ENCODE data around the gene MAN1A1.

Gene MAN1A1

GRCh38 chr6:119311514-119312142 lies 37.9 kb downstream of the MAN1A1 start:
- DNase-seq (ENCODE audit: low spot score) = no peak
- in situ Hi-C loops (cut with MboI; ENCODE audit: low pct_unique_long_range_greater_than_20kb, low sequenced_read_pairs, unreplicated experiment) = no loop called here
- TF ChIP-seq, protein P1, sequence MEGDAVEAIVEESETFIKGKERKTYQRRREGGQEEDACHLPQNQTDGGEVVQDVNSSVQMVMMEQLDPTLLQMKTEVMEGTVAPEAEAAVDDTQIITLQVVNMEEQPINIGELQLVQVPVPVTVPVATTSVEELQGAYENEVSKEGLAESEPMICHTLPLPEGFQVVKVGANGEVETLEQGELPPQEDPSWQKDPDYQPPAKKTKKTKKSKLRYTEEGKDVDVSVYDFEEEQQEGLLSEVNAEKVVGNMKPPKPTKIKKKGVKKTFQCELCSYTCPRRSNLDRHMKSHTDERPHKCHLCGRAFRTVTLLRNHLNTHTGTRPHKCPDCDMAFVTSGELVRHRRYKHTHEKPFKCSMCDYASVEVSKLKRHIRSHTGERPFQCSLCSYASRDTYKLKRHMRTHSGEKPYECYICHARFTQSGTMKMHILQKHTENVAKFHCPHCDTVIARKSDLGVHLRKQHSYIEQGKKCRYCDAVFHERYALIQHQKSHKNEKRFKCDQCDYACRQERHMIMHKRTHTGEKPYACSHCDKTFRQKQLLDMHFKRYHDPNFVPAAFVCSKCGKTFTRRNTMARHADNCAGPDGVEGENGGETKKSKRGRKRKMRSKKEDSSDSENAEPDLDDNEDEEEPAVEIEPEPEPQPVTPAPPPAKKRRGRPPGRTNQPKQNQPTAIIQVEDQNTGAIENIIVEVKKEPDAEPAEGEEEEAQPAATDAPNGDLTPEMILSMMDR (IDR thresholded peaks at IDR 0.05; ENCODE audit: extremely low read depth, insufficient read depth, missing control alignments) = no peak

DNA sequence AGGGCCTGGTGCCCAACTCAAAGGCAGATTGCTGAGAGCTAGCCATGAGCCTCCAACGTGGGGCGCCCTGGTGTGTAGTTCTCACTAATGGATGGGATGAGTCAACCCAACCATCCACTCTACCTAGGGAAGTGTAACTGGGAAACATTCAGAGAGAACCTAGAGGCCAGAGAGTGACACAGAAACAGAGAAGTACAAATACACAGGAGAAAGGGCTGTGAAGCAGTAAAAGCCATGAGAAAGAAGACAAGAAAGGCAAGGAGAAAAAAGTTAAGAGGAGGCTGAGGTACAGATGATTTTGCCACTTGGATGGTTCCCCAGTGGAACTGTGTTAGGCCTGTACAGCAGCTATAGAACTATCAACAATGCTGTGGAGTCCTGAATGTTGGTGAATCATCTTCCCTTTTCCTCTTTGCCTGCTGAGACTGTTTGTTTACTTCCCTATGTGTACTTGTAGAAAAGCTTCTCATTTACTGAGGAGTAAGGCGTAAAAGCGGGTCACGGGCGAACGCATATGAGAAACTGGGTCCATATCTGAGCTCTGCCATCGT lies 39.0 kb downstream of the MAN1A1 start:
- TF ChIP-seq, protein P1 (IDR thresholded peaks at IDR 0.05; ENCODE audit: extremely low read depth, insufficient read depth, missing control alignments) = no peak
- no peak for DNase-seq (ENCODE audit: low spot score)
- in situ Hi-C loops (cut with MboI; ENCODE audit: low pct_unique_long_range_greater_than_20kb, low sequenced_read_pairs, unreplicated experiment) = no loop called here

DNA sequence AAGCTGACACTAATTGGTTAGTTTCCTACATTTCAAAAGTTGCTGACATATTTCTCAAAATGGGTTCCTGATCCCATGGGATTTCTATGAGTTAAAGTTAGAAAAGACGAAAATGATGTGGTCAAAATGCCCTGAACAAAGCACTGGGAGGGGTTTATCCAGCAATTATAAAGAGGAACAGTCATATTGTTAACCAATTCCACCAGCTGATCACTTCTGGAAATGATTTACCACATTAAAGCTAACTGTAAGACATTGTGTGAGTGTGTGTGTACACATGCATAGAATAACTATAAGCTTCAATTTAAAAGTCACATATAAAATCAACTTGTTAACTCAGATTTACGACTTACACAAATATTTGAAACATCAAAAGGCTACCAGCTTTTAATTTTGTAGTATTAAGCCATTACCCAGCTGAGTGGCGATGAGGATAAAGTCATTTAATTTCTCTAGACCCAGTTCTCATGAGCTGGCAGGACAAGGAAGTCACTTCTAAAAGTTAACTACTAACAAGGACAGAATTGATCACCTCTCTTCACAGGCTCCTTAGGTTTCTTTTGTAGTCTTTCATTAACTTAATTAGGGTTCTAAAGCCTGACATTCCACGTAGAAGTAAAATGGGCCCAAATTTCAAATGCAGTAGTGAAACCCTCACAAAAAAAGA lies 40.4 kb downstream of the MAN1A1 start:
- TF ChIP-seq, protein P1 (IDR thresholded peaks at IDR 0.05; ENCODE audit: extremely low read depth, insufficient read depth, missing control alignments) = no peak
- no peak for DNase-seq (ENCODE audit: low spot score)
- in situ Hi-C loops (cut with MboI; ENCODE audit: low pct_unique_long_range_greater_than_20kb, low sequenced_read_pairs, unreplicated experiment) = no loop called here

GRCh38 chr6:119308048-119308570 lies 41.5 kb downstream of the MAN1A1 start:
- DNase-seq (ENCODE audit: low spot score) = no peak
- in situ Hi-C loops (cut with MboI; ENCODE audit: low pct_unique_long_range_greater_than_20kb, low sequenced_read_pairs, unreplicated experiment) = no loop called here
- TF ChIP-seq, protein P1 (IDR thresholded peaks at IDR 0.05; ENCODE audit: extremely low read depth, insufficient read depth, missing control alignments) = no peak

DNA sequence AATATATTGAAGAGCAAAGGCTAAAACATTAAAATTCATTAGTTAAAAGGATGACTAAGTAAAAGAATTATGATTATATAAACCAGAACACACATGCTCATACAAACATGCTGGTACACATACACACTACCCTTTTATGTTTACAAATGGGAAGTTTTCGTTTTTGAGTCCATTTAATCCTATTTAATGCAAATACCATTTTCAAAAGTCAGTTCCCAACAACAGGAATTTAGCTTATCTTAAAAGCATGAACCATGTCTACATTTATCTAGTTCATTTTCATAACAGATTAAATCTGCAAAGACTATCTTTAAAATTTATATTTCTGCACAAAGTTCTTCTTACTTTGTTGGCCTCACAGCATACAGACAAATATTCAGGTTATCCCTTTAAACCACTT lies 42.5 kb downstream of the MAN1A1 start:
- no peak for DNase-seq (ENCODE audit: low spot score)

GRCh38 chr6:119306396-119306968 lies 43.1 kb downstream of the MAN1A1 start:
- DNase-seq (ENCODE audit: low spot score) = no peak
- TF ChIP-seq, protein P1 (IDR thresholded peaks at IDR 0.05; ENCODE audit: extremely low read depth, insufficient read depth, missing control alignments) = no peak
- in situ Hi-C loops (cut with MboI; ENCODE audit: low pct_unique_long_range_greater_than_20kb, low sequenced_read_pairs, unreplicated experiment) = no loop called here

More for the DNA sequence above, 42.5 kb downstream of the MAN1A1 start:
- TF ChIP-seq, protein P1 (IDR thresholded peaks at IDR 0.05; ENCODE audit: extremely low read depth, insufficient read depth, missing control alignments) = no peak
- in situ Hi-C loops (cut with MboI; ENCODE audit: low pct_unique_long_range_greater_than_20kb, low sequenced_read_pairs, unreplicated experiment) = no loop called here
